Measurements from ENCODE around the gene SH3YL1.

The SH3YL1 gene

DNA sequence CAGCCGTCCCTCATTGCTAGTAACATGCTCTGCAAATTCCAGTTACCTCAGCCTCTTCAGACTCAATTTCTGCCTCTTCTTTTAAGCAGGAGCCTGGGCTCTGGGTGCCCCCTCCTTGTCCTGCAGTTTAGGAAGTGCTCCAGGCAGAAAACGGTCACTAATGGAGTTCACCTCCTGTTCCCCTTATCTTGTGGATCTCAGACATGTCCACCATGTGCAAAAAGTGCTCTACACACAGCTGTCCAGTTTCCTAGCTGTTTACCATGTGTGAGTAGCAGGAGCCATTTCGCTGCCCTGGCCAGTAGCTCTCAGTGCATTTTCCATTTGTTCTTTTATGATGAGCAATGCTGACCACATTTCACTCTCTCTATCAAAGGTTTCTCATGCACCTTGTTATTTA is 4.9 kb downstream of the SH3YL1 start:
- Histone ChIP-seq H3K27me3 (no peaks in the 10 kb centered on the region), H3K36me3 (no peaks in the 10 kb centered on the region), H3K9me3 (no peaks in the 10 kb centered on the region), H3K4me3 (ENCODE audit: low read depth, low read length) (no peak overlapping the region), H3K4me1 (no peaks in the 10 kb centered on the region)
- DNase-seq, result no peak
- TF ChIP-seq, protein P1, sequence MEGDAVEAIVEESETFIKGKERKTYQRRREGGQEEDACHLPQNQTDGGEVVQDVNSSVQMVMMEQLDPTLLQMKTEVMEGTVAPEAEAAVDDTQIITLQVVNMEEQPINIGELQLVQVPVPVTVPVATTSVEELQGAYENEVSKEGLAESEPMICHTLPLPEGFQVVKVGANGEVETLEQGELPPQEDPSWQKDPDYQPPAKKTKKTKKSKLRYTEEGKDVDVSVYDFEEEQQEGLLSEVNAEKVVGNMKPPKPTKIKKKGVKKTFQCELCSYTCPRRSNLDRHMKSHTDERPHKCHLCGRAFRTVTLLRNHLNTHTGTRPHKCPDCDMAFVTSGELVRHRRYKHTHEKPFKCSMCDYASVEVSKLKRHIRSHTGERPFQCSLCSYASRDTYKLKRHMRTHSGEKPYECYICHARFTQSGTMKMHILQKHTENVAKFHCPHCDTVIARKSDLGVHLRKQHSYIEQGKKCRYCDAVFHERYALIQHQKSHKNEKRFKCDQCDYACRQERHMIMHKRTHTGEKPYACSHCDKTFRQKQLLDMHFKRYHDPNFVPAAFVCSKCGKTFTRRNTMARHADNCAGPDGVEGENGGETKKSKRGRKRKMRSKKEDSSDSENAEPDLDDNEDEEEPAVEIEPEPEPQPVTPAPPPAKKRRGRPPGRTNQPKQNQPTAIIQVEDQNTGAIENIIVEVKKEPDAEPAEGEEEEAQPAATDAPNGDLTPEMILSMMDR (IDR thresholded peaks at IDR 0.05; ENCODE audit: low read depth, low read length), result no peak

DNA sequence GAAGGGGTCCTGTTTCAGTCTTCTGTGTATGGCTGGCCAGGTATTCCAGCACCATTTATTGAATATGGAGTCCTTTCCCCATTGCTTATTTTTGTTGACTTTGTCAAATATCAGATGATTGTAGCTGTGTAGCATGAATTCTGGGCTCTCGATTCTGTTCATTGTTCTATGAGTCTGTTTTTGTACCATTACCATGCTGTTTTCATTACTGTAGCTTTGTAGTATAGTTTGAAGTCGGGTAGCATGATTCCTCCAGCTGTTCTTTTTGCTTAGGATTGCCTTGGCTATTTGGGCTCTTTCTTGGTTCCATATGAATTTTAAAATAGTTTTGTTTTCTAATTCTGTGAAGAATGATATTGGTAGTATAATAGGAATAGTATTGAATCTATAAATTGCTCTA is 6.0 kb downstream of the SH3YL1 start:
- H3K27me3 ChIP-seq, result no peaks in the 10 kb centered on the region
- TF ChIP-seq, protein P1 (IDR thresholded peaks at IDR 0.05; ENCODE audit: low read depth, low read length), result no peak
- no peaks in the 10 kb centered on the region for H3K4me1 ChIP-seq
- no peak overlapping the region for H3K4me3 ChIP-seq (ENCODE audit: low read depth, low read length)
- no peaks in the 10 kb centered on the region for H3K9me3 ChIP-seq
- no peaks in the 10 kb centered on the region for H3K36me3 ChIP-seq
- DNase-seq, result no peak

DNA sequence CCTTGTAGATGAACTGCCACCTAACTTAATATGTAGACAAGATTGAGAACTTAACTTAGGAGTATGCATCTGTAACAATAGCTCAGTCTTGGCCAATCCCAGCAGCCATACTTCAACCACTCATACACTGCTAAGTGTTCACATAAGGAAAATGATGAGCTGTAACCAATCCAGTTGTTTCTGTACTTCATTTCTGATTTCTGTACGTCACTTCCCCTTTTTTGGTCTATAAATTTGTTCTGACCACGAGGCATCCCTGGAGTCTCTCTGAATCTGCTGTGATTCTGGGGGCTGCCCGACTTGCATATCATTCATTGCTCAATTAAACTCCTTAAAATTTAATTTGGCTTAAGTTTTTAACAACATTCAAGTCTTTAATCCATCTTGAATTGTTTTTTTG is 6.4 kb downstream of the SH3YL1 start:
- DNase-seq, result no peak
- Histone ChIP-seq H3K4me1 (no peaks in the 10 kb centered on the region), H3K4me3 (ENCODE audit: low read depth, low read length) (no peak overlapping the region), H3K27me3 (no peaks in the 10 kb centered on the region), H3K9me3 (no peaks in the 10 kb centered on the region), H3K36me3 (no peaks in the 10 kb centered on the region)
- TF ChIP-seq, protein P1 (IDR thresholded peaks at IDR 0.05; ENCODE audit: low read depth, low read length), result no peak

DNA sequence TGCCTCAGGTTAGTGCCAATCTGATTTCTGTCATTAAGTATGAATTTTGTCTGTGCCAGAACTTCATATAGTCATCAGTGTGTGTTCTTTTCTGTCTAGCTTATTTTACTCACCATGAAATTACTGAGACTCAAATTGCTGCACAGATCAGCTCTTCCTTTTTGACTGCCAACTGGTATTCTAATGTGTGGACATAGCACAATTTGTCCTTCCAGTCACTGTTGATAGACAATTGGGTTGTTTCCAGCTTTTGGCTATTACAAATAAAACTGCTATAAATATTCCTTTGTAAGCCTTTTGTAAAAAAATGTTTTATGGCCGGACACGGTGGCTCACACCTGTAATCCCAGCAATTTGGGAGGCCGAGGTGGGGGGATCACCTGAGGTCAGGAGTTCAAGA is 7.7 kb downstream of the SH3YL1 start:
- Histone ChIP-seq H3K27me3 (no peaks in the 10 kb centered on the region), H3K9me3 (no peaks in the 10 kb centered on the region), H3K36me3 (no peaks in the 10 kb centered on the region), H3K4me3 (ENCODE audit: low read depth, low read length) (no peak overlapping the region), H3K4me1 (no peaks in the 10 kb centered on the region)
- DNase-seq, result no peak
- TF ChIP-seq, protein P1 (IDR thresholded peaks at IDR 0.05; ENCODE audit: low read depth, low read length), result no peak

DNA sequence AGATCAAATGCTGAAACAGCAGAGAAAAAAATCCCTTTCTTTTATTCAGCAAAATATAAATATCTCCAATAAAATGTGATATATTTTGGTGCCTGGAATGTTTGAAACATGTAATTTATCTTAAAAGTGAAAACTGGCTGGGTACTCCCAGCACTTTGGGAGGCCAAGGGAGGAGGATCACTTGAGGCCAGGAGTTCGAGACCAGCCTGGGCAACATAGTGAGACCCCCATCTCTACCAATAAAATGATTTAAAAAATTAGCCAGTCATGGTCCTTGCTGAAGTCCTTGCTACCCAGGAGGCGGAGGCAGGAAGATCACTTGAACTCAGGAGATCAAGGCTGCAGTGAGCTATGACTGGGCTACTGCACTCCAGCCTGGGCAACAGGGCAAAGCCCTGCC is 8.6 kb downstream of the SH3YL1 start:
- no peak overlapping the region for H3K4me3 ChIP-seq (ENCODE audit: low read depth, low read length)
- no peak for DNase-seq
- no peaks in the 10 kb centered on the region for H3K36me3 ChIP-seq
- no peaks in the 10 kb centered on the region for H3K9me3 ChIP-seq
- H3K27me3 ChIP-seq, result no peaks in the 10 kb centered on the region
- H3K4me1 ChIP-seq, result no peaks in the 10 kb centered on the region
- TF ChIP-seq, protein P1 (IDR thresholded peaks at IDR 0.05; ENCODE audit: low read depth, low read length), result no peak

DNA sequence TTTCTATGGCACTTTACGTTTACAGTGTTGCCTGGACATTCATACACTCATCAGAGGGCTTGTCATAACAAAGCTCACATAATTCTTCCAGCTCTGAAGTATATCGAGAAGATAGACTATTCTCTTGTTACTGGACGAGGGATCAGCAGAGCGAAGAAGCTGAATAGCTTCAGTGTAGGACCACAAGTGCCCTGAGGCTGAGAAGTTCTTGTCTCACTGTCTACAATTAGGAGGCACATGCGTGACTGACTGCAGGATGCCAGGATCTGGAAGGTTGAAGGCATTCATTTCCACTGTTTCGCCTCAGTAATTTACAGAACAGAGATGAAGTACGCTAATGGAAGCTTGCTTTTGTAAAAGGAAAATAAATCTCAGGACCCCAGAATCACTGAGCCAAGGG is 9.6 kb downstream of the SH3YL1 start:
- DNase-seq, result no peak
- Histone ChIP-seq H3K4me1 (no peaks in the 10 kb centered on the region), H3K9me3 (no peaks in the 10 kb centered on the region), H3K27me3 (no peaks in the 10 kb centered on the region), H3K36me3 (no peaks in the 10 kb centered on the region), H3K4me3 (ENCODE audit: low read depth, low read length) (no peak overlapping the region)
- TF ChIP-seq, protein P1 (IDR thresholded peaks at IDR 0.05; ENCODE audit: low read depth, low read length), result no peak
